ENCODE data around the gene PLS1.

- no peak for TF ChIP-seq JUND (IDR thresholded peaks at IDR 0.05; ENCODE audit: low read length)
- TF ChIP-seq CTCF (IDR thresholded peaks at IDR 0.05; ENCODE audit: control extremely low read depth in 1 of 3, insufficient read depth in 1 of 3, low read depth in 1 of 3, low read length in 3 of 3), result no peak
- no peak for TF ChIP-seq ZNF274 (IDR thresholded peaks at IDR 0.05; ENCODE audit: borderline replicate concordance, extremely low read depth, low read length)
- no peak for TF ChIP-seq RFX5 (IDR thresholded peaks at IDR 0.05; ENCODE audit: borderline replicate concordance, low read depth, low read length)
- TF ChIP-seq POLR2A (IDR thresholded peaks at IDR 0.05; ENCODE audit: control extremely low read depth in 1 of 2, low read depth in 2 of 2, low read length in 2 of 2), result no peak
- TF ChIP-seq SRF (IDR thresholded peaks at IDR 0.05; ENCODE audit: low read depth, low read length), result no peak
- TF ChIP-seq SIRT6 (IDR thresholded peaks at IDR 0.05; ENCODE audit: low read length), result no peak
- TF ChIP-seq EP300 (IDR thresholded peaks at IDR 0.05; ENCODE audit: borderline replicate concordance in 1 of 2, low read depth in 2 of 2, low read length in 2 of 2), result no peak
- TF ChIP-seq EZH2 (IDR thresholded peaks at IDR 0.05; ENCODE audit: low read depth, low read length, severe bottlenecking), result no peak
- TF ChIP-seq RAD21 (IDR thresholded peaks at IDR 0.05 in 1 of 2, conservative IDR thresholded peaks at IDR 0.05 in 1 of 2; ENCODE audit: low read depth in 2 of 2, low read length in 2 of 2), result no peak
- TF ChIP-seq ATF3 (IDR thresholded peaks at IDR 0.05; ENCODE audit: insufficient read depth, low read depth, low read length), result no peak
- TF ChIP-seq POLR2AphosphoS5 (IDR thresholded peaks at IDR 0.05; ENCODE audit: low read depth, low read length), result no peak
- TF ChIP-seq CEBPB (IDR thresholded peaks at IDR 0.05; ENCODE audit: low read depth, low read length), result no peak
- no peak for TF ChIP-seq CREB1 (IDR thresholded peaks at IDR 0.05)
These were observed 45.3 kb downstream of the PLS1 start for GRCh38 chr3:142641504-142641903.
